GM20000 (cell line): ENCODE data around the gene STARD8.

ENCODE experiments used
- DNase-seq: peaks from one replicate; pipeline ENCODE4 v3.0.0; 2012; ENCODE audit warnings: low spot score
- CTCF ChIP-seq: IDR thresholded peaks from 2 replicates; pipeline ENCODE4 v1.5.1; 2012; ENCODE audit warnings: mild to moderate bottlenecking, control low read depth; ENCODE audit errors: extremely low read depth, missing control alignments

STARD8 gene

DNA sequence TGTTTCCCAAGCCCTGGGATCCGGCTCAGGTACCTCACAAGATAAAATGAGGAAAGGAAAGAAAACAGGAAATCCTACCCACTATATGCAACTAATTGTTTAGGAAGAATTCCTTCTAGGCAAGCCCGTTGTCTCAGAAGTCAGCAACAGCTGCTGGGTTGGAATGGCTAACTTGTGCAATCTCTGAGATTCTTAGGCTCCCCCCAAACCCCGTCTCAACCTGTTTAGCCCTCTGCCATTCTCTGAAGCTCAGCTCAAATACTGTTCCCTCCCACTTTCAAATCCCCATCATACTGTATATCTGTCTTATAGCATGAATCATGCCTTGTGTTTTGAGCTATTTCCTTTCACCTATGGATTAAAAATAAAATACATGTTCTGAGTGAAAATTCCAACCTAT lies 28.9 kb downstream of the STARD8 start:
- TF ChIP-seq CTCF: no peak
- DNase-seq: no peak

GRCh38 chrX:68677998-68678397 lies 30.5 kb downstream of the STARD8 start:
- TF ChIP-seq CTCF: no peak
- DNase-seq: no peak

- no peak for DNase-seq
- TF ChIP-seq CTCF: no peak
Observed at GRCh38 chrX:68681443-68681941, 34.0 kb downstream of the STARD8 start.

DNA sequence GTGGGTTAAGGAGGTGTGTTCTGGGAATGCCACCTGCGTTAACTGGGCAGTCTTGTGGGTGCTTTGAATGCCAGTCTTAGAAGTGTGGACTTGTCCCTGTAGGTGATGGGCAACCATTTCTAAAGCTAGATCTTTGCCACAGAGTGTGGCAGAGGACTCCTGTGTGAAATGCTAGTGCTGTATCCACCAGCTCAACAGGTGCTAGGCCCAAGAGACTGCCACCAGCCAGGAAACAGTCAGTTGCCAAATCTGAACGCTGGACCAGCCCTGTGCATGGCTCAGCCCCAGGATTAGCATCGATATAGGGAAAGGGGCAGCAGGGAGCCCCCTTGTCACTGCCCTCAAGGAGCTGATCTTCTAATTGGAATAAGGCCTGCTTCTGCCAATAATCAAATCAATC lies 35.3 kb downstream of the STARD8 start:
- TF ChIP-seq CTCF: no peak
- no peak for DNase-seq

GRCh38 chrX:68683580-68683979 lies 36.1 kb downstream of the STARD8 start:
- TF ChIP-seq CTCF: no peak
- no peak for DNase-seq

- peak; percentile 14 for DNase-seq
- no peak for TF ChIP-seq CTCF
Observed at GRCh38 chrX:68684291-68684918, 36.9 kb downstream of the STARD8 start.

- DNase-seq: no peak
- TF ChIP-seq CTCF: no peak
Observed at GRCh38 chrX:68684919-68685304, 37.4 kb downstream of the STARD8 start.
